BE2C (cell line): ENCODE measurements around the gene CNIH3.

Experiments used
- DNase-seq: peaks from one replicate; pipeline ENCODE4 v3.0.0-alpha.2; 2020
- H3K27me3 ChIP-seq: fragments of 250-450 bp; sonication (Bioruptor Pico); 2 replicates; pipeline ENCODE4 v1.5.1; 2020; ENCODE audit warnings: mild to moderate bottlenecking
- H3K36me3 ChIP-seq: fragments of 250-450 bp; sonication (Bioruptor Pico); 2 replicates; pipeline ENCODE4 v1.5.1; 2020; ENCODE audit warnings: mild to moderate bottlenecking
- H3K4me1 ChIP-seq: fragments of 250-450 bp; sonication (Bioruptor Pico); 2 replicates; pipeline ENCODE4 v1.5.1; 2020
- H3K4me3 ChIP-seq: 2 replicates; pipeline ENCODE4 v1.5.1; 2011; ENCODE audit warnings: low read depth, low read length
- H3K9me3 ChIP-seq: fragments of 250-450 bp; sonication (Bioruptor Pico); 2 replicates; pipeline ENCODE4 v1.5.1; 2020
- TF ChIP-seq, protein P1 (sequence below): IDR thresholded peaks from 2 replicates; pipeline ENCODE4 v1.5.1; 2012; ENCODE audit warnings: mild to moderate bottlenecking, low read depth, low read length

Gene CNIH3

DNA sequence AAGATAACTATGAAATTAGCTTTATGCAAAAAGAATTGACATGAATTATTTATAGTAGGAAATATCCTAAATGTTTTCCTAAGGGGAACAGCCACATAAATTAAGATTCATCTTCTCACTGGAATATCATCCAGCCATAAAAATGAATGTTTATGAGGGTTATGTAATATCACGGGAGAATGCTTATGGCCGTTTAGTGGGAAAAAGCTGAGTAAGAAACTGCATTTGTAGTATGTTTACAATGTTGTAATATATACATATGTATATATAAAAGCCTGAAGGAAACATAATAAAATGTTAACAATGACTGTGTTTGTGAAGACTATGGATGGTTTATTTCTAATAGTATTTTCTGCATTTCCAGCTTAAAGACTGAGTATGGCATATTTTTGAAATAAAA lies 161.1 kb downstream of the CNIH3 start:
- H3K36me3 ChIP-seq: no peaks in the 10 kb centered on the region
- no peaks in the 10 kb centered on the region for H3K27me3 ChIP-seq
- TF ChIP-seq, protein P1, sequence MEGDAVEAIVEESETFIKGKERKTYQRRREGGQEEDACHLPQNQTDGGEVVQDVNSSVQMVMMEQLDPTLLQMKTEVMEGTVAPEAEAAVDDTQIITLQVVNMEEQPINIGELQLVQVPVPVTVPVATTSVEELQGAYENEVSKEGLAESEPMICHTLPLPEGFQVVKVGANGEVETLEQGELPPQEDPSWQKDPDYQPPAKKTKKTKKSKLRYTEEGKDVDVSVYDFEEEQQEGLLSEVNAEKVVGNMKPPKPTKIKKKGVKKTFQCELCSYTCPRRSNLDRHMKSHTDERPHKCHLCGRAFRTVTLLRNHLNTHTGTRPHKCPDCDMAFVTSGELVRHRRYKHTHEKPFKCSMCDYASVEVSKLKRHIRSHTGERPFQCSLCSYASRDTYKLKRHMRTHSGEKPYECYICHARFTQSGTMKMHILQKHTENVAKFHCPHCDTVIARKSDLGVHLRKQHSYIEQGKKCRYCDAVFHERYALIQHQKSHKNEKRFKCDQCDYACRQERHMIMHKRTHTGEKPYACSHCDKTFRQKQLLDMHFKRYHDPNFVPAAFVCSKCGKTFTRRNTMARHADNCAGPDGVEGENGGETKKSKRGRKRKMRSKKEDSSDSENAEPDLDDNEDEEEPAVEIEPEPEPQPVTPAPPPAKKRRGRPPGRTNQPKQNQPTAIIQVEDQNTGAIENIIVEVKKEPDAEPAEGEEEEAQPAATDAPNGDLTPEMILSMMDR: no peak
- no peak overlapping the region for H3K4me3 ChIP-seq
- no peak for DNase-seq
- no peaks in the 10 kb centered on the region for H3K9me3 ChIP-seq
- H3K4me1 ChIP-seq: no peaks in the 10 kb centered on the region

GRCh38 chr1:224779536-224779935 lies 163.4 kb downstream of the CNIH3 start:
- no peak for DNase-seq
- H3K9me3 ChIP-seq: no peaks in the 10 kb centered on the region
- no peak overlapping the region for H3K4me3 ChIP-seq
- H3K36me3 ChIP-seq: no peaks in the 10 kb centered on the region
- H3K4me1 ChIP-seq: no peaks in the 10 kb centered on the region
- TF ChIP-seq, protein P1: no peak
- H3K27me3 ChIP-seq: no peaks in the 10 kb centered on the region

DNA sequence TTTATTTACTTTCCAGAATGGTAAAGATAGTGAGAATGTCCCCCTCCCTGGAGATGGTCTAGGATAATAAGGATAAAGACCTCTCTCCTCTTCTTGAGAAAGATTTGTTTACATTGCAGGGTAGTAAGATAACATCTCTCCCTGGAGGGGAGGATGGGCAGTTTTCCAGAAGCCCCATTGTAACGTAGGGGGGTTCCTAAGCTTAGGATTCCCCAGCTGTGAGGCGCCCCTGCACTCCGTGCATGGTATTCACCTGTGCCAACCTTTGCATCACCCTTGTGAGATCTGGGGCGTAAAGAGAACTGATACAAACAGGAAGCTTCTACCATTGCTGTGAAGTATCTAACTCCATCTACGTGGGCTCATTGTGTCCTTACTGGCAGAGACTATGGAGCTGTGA lies 164.6 kb downstream of the CNIH3 start:
- H3K4me1 ChIP-seq: no peaks in the 10 kb centered on the region
- no peaks in the 10 kb centered on the region for H3K36me3 ChIP-seq
- TF ChIP-seq, protein P1: no peak
- no peak for DNase-seq
- H3K4me3 ChIP-seq: no peak overlapping the region
- no peaks in the 10 kb centered on the region for H3K9me3 ChIP-seq
- no peaks in the 10 kb centered on the region for H3K27me3 ChIP-seq

DNA sequence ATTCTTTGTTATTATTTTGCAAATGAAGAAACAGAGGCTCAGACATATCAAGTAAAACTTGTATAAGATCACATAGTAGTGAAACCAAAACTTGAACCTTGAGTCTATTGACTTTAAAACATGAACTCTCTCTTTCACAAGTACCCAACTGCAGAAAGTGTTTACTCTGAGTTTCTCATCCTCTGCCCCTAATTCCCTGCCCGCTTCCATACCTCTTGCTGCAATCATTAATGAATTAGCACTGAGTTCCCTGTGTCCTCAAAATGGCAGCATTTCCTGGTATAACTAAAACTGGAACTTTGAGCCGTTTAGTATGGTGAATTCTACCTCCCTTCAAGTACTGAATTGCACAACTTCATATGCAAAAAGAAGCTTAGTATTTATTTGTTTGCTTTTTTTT lies 165.7 kb downstream of the CNIH3 start:
- TF ChIP-seq, protein P1: no peak
- Histone ChIP-seq H3K4me1 (no peaks in the 10 kb centered on the region), H3K36me3 (no peaks in the 10 kb centered on the region), H3K9me3 (no peaks in the 10 kb centered on the region), H3K4me3 (no peak overlapping the region), H3K27me3 (no peaks in the 10 kb centered on the region)
- no peak for DNase-seq

- Histone ChIP-seq H3K4me1 (no peaks in the 10 kb centered on the region), H3K4me3 (no peak overlapping the region), H3K36me3 (no peaks in the 10 kb centered on the region), H3K9me3 (no peaks in the 10 kb centered on the region), H3K27me3 (no peaks in the 10 kb centered on the region)
- no peak for DNase-seq
- TF ChIP-seq, protein P1: no peak
Measured at GRCh38 chr1:224782281-224783000, 166.3 kb downstream of the CNIH3 start.

DNA sequence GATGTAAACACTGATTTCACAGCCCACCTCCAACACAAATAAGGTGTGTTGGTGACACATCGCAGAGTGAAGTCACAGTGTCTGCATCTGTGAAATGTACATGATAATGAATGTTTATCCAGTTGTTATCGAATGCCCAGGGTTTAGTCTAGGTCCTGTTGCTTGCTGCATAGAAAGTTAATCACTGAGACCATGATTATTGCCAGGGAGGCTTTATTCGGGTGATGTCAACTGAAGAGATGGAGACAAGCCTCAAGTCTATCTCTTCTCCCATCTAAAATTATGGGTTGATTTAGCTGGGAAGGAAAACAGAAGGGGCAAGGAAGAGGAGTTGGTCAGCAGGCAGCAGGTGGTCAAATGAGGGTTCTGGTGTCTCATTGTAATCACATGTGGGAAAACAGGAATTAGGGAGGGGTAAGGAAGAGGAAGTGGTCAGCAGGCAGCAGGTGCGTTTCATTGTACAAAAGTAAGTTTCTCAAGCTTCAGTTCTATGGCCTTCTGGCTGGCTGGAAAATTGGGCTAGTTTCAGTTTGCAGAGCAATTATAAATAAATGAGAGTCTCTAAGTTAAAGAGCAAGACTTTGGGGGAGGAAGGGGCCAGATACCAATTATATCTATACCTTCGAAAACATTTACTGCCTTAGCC lies 167.0 kb downstream of the CNIH3 start:
- no peaks in the 10 kb centered on the region for H3K36me3 ChIP-seq
- H3K27me3 ChIP-seq: no peaks in the 10 kb centered on the region
- no peaks in the 10 kb centered on the region for H3K9me3 ChIP-seq
- no peak for DNase-seq
- TF ChIP-seq, protein P1: no peak
- no peaks in the 10 kb centered on the region for H3K4me1 ChIP-seq
- H3K4me3 ChIP-seq: no peak overlapping the region
